Measurements from ENCODE around the gene CES4A.

- TF ChIP-seq CTCF (IDR thresholded peaks at IDR 0.05; ENCODE audit: poor library complexity): no peak
- no peak for TF ChIP-seq EZH2 (IDR thresholded peaks at IDR 0.05; ENCODE audit: borderline replicate concordance)
Measured at GRCh38 chr16:67034487-67034886, 46.1 kb downstream of the CES4A start.
